Keratinocyte (primary cell): ENCODE results near the gene FAP. TPM values are rescaled to one million over a fixed set of nuclear protein-coding genes. Genes with fewer than 3 reads are reported as not detected.

ENCODE experiments used
- DNase-seq: peaks from one replicate; pipeline ENCODE4 v3.0.0-alpha.2; 2011; ENCODE audit warnings: low read depth, missing footprints, low spot score
- FAIRE-seq: peaks from 2 replicates; lab custom pipeline; 2011; peaks lifted over from hg19 to GRCh38; lab: Jason Lieb, UNC
- H2AFZ ChIP-seq: 2 replicates; pipeline ENCODE4 v1.6.0; 2012; ENCODE audit warnings: low read length, control low read depth, inconsistent platforms; ENCODE audit not compliant: control insufficient read depth
- H3K27ac ChIP-seq: 2 replicates; pipeline ENCODE4 v1.5.1; 2011; ENCODE audit warnings: low read length; ENCODE audit not compliant: control insufficient read depth, insufficient read depth
- H3K27me3 ChIP-seq: 3 replicates; pipeline ENCODE4 v1.6.0; 2011; ENCODE audit warnings: low read length; ENCODE audit not compliant: control insufficient read depth, insufficient read depth; ENCODE audit errors: extremely low read depth
- H3K36me3 ChIP-seq, 2 experiments: 2 replicates in 1 of 2; 3 replicates in 1 of 2; pipeline ENCODE4 v1.5.1; 2011; ENCODE audit warnings: low read length in 2 of 2, mild to moderate bottlenecking in 1 of 2; ENCODE audit not compliant: control insufficient read depth in 2 of 2, insufficient read depth in 2 of 2; ENCODE audit errors: extremely low read depth in 1 of 2
- H3K4me1 ChIP-seq: 3 replicates; pipeline ENCODE4 v1.5.1; 2011; ENCODE audit warnings: low read length; ENCODE audit not compliant: control insufficient read depth, insufficient read depth; ENCODE audit errors: extremely low read depth
- H3K4me2 ChIP-seq: 3 replicates; pipeline ENCODE4 v1.6.0; 2011; ENCODE audit warnings: low read depth, low read length; ENCODE audit not compliant: control insufficient read depth, insufficient read depth; ENCODE audit errors: extremely low read depth
- H3K4me3 ChIP-seq, 3 experiments: fragments of 200-600 bp in 1 of 3; sonication (generic) in 1 of 3; 2 replicates in 2 of 3; 3 replicates in 1 of 3; pipeline ENCODE4 v1.5.1; 2011 to 2016; ENCODE audit warnings: low read length in 3 of 3, mild to moderate bottlenecking in 3 of 3, control low read depth in 2 of 3, inconsistent platforms in 1 of 3, low read depth in 1 of 3, mixed read lengths in 1 of 3, mixed run types in 1 of 3, moderate library complexity in 1 of 3; ENCODE audit not compliant: control insufficient read depth in 2 of 3, insufficient read depth in 2 of 3; ENCODE audit errors: extremely low read depth in 1 of 3
- H3K79me2 ChIP-seq: 2 replicates; pipeline ENCODE4 v1.6.0; 2012; ENCODE audit warnings: low read length; ENCODE audit not compliant: control insufficient read depth, insufficient read depth
- H3K9ac ChIP-seq: 3 replicates; pipeline ENCODE4 v1.6.0; 2011; ENCODE audit warnings: low read length; ENCODE audit not compliant: control insufficient read depth, insufficient read depth; ENCODE audit errors: extremely low read depth
- H3K9me1 ChIP-seq: 3 replicates; pipeline ENCODE4 v1.6.0; 2011; ENCODE audit warnings: low read length; ENCODE audit not compliant: control insufficient read depth, insufficient read depth; ENCODE audit errors: extremely low read depth
- H3K9me3 ChIP-seq: 2 replicates; pipeline ENCODE4 v1.5.1; 2012; ENCODE audit warnings: low read depth, low read length; ENCODE audit not compliant: control insufficient read depth
- H4K20me1 ChIP-seq: 3 replicates; pipeline ENCODE4 v1.6.0; 2011; ENCODE audit warnings: low read length; ENCODE audit not compliant: control insufficient read depth, insufficient read depth; ENCODE audit errors: extremely low read depth
- CTCF ChIP-seq, 3 experiments: IDR thresholded peaks in 1 of 3; conservative IDR thresholded peaks in 1 of 3; optimal IDR thresholded peaks in 1 of 3; 2 replicates in 2 of 3; 3 replicates in 1 of 3; pipeline versions ENCODE3 to v1.5.1; 2011; ENCODE audit warnings: low read length in 3 of 3, mild to moderate bottlenecking in 3 of 3, moderate library complexity in 2 of 3, control low read depth in 1 of 3, inconsistent platforms in 1 of 3; ENCODE audit not compliant: insufficient read depth in 2 of 3; ENCODE audit errors: extremely low read depth in 1 of 3
- EZH2 ChIP-seq: IDR thresholded peaks from one replicate; pipeline ENCODE4 v1.6.1; 2012; ENCODE audit warnings: inconsistent platforms, mild to moderate bottlenecking, low read length, moderate library complexity
- dilution Hi-C: fragments of 300-500 bp; cut with MboI; formaldehyde crosslinking; loops from one replicate; pipeline ENCODE4 v1.7.0; 2020; ENCODE audit warnings: low sequenced_read_pairs; ENCODE audit not compliant: extremely low pct_ligation_motif_present
- polyA plus RNA-seq, 5 experiments: library from polyadenylated mRNA; depleted of rRNA in 3 of 5; stranded (reverse) in 3 of 5; stranded (forward) in 1 of 5; unstranded in 1 of 5; fragments of >200 nt; gene quantifications; 1 replicate in 1 of 5; 2 replicates in 3 of 5; 3 replicates in 1 of 5; pipeline versions ENCODE4 v1.2.1 to v1.2.3, GENCODE V29; 2011 to 2012; ENCODE audit warnings: missing spikeins in 2 of 5, low read depth in 1 of 5, low replicate concordance in 1 of 5

The FAP gene
- polyA plus RNA-seq, 1 donor (not counting 4 experiments of a cell fraction or from before 2014, with no cell fraction given), result 8.5 TPM

GRCh38 chr2:162174746-162175145 is 68.5 kb downstream of the FAP start:
- no peak for TF ChIP-seq EZH2
- TF ChIP-seq CTCF (optimal IDR thresholded peaks at IDR 0.05 in 1 of 3, IDR thresholded peaks at IDR 0.05 in 1 of 3, conservative IDR thresholded peaks at IDR 0.05 in 1 of 3; ENCODE audit: extremely low read depth in 1 of 3, insufficient read depth in 2 of 3, low read length in 3 of 3), result no peak
- no peak overlapping the region for H3K9ac ChIP-seq

GRCh38 chr2:162172802-162173370 is 70.4 kb downstream of the FAP start:
- H3K27ac ChIP-seq, result no peak overlapping the region
- dilution Hi-C loops, result no loop called here
- H3K9me3 ChIP-seq, result no peaks in the 10 kb centered on the region
- H3K4me1 ChIP-seq, result no peaks in the 10 kb centered on the region
- H3K9me1 ChIP-seq, result no peaks in the 10 kb centered on the region
- H2AFZ ChIP-seq, result no peak overlapping the region
- no peak overlapping the region for H3K9ac ChIP-seq
- H3K27me3 ChIP-seq, result no peaks in the 10 kb centered on the region
- TF ChIP-seq EZH2 (no peak), CTCF (optimal IDR thresholded peaks at IDR 0.05 in 1 of 3, IDR thresholded peaks at IDR 0.05 in 1 of 3, conservative IDR thresholded peaks at IDR 0.05 in 1 of 3; ENCODE audit: extremely low read depth in 1 of 3, insufficient read depth in 2 of 3, low read length in 3 of 3) (no peak)
- H3K36me3 ChIP-seq, result peaks cover 0 to 12% of the 10 kb centered on the region in 2 experiments
- H3K4me2 ChIP-seq, result no peak overlapping the region
- H4K20me1 ChIP-seq, result no peaks in the 10 kb centered on the region
- FAIRE-seq, result no peak
- H3K4me3 ChIP-seq, result no peak overlapping the region
- no peak for DNase-seq
- H3K79me2 ChIP-seq, result no peaks in the 10 kb centered on the region

More at GRCh38 chr2:162174746-162175145, 68.5 kb downstream of the FAP start:
- Histone ChIP-seq H3K36me3 (peaks cover 0 to 8% of the 10 kb centered on the region in 2 experiments), H3K9me3 (no peaks in the 10 kb centered on the region), H2AFZ (no peak overlapping the region), H3K9me1 (no peaks in the 10 kb centered on the region), H3K79me2 (no peaks in the 10 kb centered on the region), H3K4me2 (no peak overlapping the region), H3K4me1 (no peaks in the 10 kb centered on the region), H3K27me3 (no peaks in the 10 kb centered on the region), H3K27ac (no peak overlapping the region), H4K20me1 (no peaks in the 10 kb centered on the region), H3K4me3 (no peak overlapping the region)
- DNase-seq (no peak), FAIRE-seq (no peak)
- dilution Hi-C loops, result no loop called here
